ENCODE measurements around the gene SRPK2. TPM values are rescaled to one million over a fixed set of nuclear protein-coding genes. Genes with fewer than 3 reads are reported as not detected.

The SRPK2 gene
- total RNA-seq, 1 donor from 2014 or later: 54.1 TPM

DNA sequence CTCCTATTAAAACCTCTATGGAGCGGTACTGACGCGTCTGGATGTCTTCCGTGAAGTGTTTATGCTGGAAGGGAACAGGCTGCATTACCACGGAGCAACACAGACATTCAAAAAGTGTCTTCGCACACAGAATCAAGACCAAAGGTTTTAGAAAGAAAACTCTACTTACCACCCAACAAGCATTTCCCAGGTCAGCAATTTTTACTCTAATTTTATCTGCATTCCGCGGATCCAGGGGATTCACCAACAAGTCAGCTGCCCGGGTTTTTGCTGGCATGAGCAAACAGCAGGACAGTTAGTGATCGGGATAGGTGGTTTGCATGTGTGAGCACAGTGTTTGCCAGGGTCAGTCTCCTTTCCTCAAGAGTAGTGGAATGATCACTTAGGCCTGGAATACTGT is 255.9 kb downstream of the SRPK2 start:
- Histone ChIP-seq H2AFZ (replicated peaks) (no peak overlapping the region), H3K9ac (no peak overlapping the region), H3K4me3 (no peak overlapping the region), H4K20me1 (ENCODE audit: low read depth) (peaks cover 20% of the 10 kb centered on the region), H3K36me3 (no peaks in the 10 kb centered on the region), H3K9me3 (ENCODE audit: low read depth) (no peaks in the 10 kb centered on the region), H3K27ac (no peak overlapping the region), H3F3A (ENCODE audit: low read depth) (no peaks in the 10 kb centered on the region), H3K4me2 (no peak overlapping the region), H3K4me1 (peaks cover 6% of the 10 kb centered on the region), H3K27me3 (no peaks in the 10 kb centered on the region), H3K79me2 (ENCODE audit: low read depth) (peaks cover 17% of the 10 kb centered on the region)
- Mint-ChIP-seq H3K4me1 (peaks cover 33% of the 10 kb centered on the region), H3K9me3 (no peaks in the 10 kb centered on the region), H3K36me3 (peaks cover 33% of the 10 kb centered on the region), H3K27ac (no peak overlapping the region), H3K4me3 (no peak overlapping the region), H3K27me3 (ENCODE audit: insufficient read depth, low read depth) (no peaks in the 10 kb centered on the region)
- TF ChIP-seq, protein P1, sequence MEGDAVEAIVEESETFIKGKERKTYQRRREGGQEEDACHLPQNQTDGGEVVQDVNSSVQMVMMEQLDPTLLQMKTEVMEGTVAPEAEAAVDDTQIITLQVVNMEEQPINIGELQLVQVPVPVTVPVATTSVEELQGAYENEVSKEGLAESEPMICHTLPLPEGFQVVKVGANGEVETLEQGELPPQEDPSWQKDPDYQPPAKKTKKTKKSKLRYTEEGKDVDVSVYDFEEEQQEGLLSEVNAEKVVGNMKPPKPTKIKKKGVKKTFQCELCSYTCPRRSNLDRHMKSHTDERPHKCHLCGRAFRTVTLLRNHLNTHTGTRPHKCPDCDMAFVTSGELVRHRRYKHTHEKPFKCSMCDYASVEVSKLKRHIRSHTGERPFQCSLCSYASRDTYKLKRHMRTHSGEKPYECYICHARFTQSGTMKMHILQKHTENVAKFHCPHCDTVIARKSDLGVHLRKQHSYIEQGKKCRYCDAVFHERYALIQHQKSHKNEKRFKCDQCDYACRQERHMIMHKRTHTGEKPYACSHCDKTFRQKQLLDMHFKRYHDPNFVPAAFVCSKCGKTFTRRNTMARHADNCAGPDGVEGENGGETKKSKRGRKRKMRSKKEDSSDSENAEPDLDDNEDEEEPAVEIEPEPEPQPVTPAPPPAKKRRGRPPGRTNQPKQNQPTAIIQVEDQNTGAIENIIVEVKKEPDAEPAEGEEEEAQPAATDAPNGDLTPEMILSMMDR (IDR thresholded peaks at IDR 0.05): no peak
- TF ChIP-seq EZH2phosphoT487 (IDR thresholded peaks at IDR 0.05): no peak
- no peak for TF ChIP-seq EZH2 (IDR thresholded peaks at IDR 0.05)
- no peak for DNase-seq (ENCODE audit: low spot score)

DNA sequence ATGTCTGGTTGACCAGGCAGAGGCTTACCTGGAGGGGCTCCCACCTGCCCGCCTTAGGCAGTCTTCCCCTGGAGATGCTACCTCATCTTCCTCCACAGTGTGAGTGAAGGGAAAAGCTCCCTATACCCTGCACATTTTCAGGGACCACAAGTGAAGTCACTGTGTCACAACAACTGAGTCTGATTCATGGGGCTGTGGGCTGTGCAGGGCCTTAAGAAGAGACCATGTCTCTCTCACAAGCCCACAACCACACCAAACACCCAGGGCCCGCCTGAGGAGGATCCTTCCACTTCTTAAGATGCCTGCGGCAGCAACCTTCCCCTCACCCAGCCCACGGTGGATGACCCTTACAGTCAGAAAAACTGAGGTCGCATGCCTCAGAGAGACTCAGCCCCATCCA is 256.4 kb downstream of the SRPK2 start:
- Histone ChIP-seq H3F3A (ENCODE audit: low read depth) (no peaks in the 10 kb centered on the region), H3K9me3 (ENCODE audit: low read depth) (no peaks in the 10 kb centered on the region), H3K27me3 (no peaks in the 10 kb centered on the region), H3K36me3 (no peaks in the 10 kb centered on the region), H3K79me2 (ENCODE audit: low read depth) (peaks cover 17% of the 10 kb centered on the region), H4K20me1 (ENCODE audit: low read depth) (peaks cover 18% of the 10 kb centered on the region), H2AFZ (replicated peaks) (no peak overlapping the region), H3K4me3 (no peak overlapping the region), H3K27ac (no peak overlapping the region), H3K4me2 (no peak overlapping the region), H3K9ac (no peak overlapping the region), H3K4me1 (peaks cover 6% of the 10 kb centered on the region)
- Mint-ChIP-seq H3K27ac (no peak overlapping the region), H3K27me3 (ENCODE audit: insufficient read depth, low read depth) (no peaks in the 10 kb centered on the region), H3K9me3 (no peaks in the 10 kb centered on the region), H3K4me3 (no peak overlapping the region), H3K4me1 (peaks cover 33% of the 10 kb centered on the region), H3K36me3 (peaks cover 30% of the 10 kb centered on the region)
- DNase-seq (ENCODE audit: low spot score): no peak
- TF ChIP-seq, protein P1 (IDR thresholded peaks at IDR 0.05): no peak
- TF ChIP-seq EZH2phosphoT487 (IDR thresholded peaks at IDR 0.05) (no peak), EZH2 (IDR thresholded peaks at IDR 0.05) (no peak)

DNA sequence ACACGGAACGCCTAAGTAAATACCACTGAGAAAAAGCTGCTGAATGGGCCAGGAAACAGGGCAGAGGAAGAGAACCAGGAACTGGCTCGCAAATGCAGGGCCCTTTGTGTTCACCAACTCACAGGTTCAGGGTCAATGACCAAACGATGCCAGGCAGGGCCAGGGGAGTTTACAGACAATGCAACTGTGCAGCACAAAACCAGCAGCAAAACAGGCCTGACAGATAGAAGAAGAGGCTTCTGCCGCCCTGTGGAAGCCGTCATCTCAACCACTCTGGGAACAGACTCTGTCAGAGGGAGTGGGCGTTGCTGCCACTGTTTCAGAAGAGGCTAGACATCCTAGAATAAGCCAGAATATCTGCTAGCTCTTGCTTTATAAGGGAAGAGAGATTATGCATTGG is 256.8 kb downstream of the SRPK2 start:
- H3K79me2 ChIP-seq (ENCODE audit: low read depth): peaks cover 17% of the 10 kb centered on the region
- H3F3A ChIP-seq (ENCODE audit: low read depth): no peaks in the 10 kb centered on the region
- peaks cover 30% of the 10 kb centered on the region for H3K36me3 Mint-ChIP-seq
- no peak overlapping the region for H3K4me2 ChIP-seq
- no peak for DNase-seq (ENCODE audit: low spot score)
- H3K9me3 Mint-ChIP-seq: no peaks in the 10 kb centered on the region
- no peak for TF ChIP-seq EZH2phosphoT487 (IDR thresholded peaks at IDR 0.05)
- TF ChIP-seq, protein P1 (IDR thresholded peaks at IDR 0.05): no peak
- TF ChIP-seq EZH2 (IDR thresholded peaks at IDR 0.05): no peak
- no peak overlapping the region for H3K4me3 ChIP-seq
- no peaks in the 10 kb centered on the region for H3K36me3 ChIP-seq
- no peak overlapping the region for H3K9ac ChIP-seq
- no peak overlapping the region for H3K27ac Mint-ChIP-seq
- peaks cover 21% of the 10 kb centered on the region for H4K20me1 ChIP-seq (ENCODE audit: low read depth)
- H2AFZ ChIP-seq (replicated peaks): no peak overlapping the region
- H3K9me3 ChIP-seq (ENCODE audit: low read depth): no peaks in the 10 kb centered on the region
- H3K27me3 ChIP-seq: no peaks in the 10 kb centered on the region
- peaks cover 38% of the 10 kb centered on the region for H3K4me1 Mint-ChIP-seq
- H3K27me3 Mint-ChIP-seq (ENCODE audit: insufficient read depth, low read depth): peaks cover under 1% of the 10 kb centered on the region
- H3K4me3 Mint-ChIP-seq: peak overlapping the region; percentile 31
- H3K4me1 ChIP-seq: peaks cover 6% of the 10 kb centered on the region
- no peak overlapping the region for H3K27ac ChIP-seq

Measured in neural progenitor cell (in vitro differentiated cells).